Kidney (tissue), 14 donors: Measurements from ENCODE around the gene ALDH1L1. TPM values are rescaled to one million over a fixed set of nuclear protein-coding genes. Genes with fewer than 3 reads are reported as not detected.

Source experiments
- DNase-seq, 5 donors: peaks; one replicate each; pipeline ENCODE4 v3.0.0-alpha.2; 2013 to 2020
- FAIRE-seq: peaks from 2 replicates; lab custom pipeline; 2012; peaks lifted over from hg19 to GRCh38; lab: Jason Lieb, UNC
- H3K27ac ChIP-seq, 2 donors: one replicate each; pipeline ENCODE4 v1.7.0; 2013; ENCODE audit warnings: low read depth in 2 of 2, low read length in 2 of 2, inconsistent platforms in 1 of 2
- H3K27me3 ChIP-seq: one replicate; pipeline ENCODE4 v1.7.1; 2013; ENCODE audit warnings: low read length, inconsistent platforms; ENCODE audit not compliant: control insufficient read depth, insufficient read depth
- H3K36me3 ChIP-seq, 3 donors: one replicate each; pipeline versions ENCODE4 v1.7.0 to v1.7.1; 2013; ENCODE audit warnings: low read length in 3 of 3, control low read depth in 1 of 3, inconsistent platforms in 1 of 3; ENCODE audit not compliant: insufficient read depth in 3 of 3, control insufficient read depth in 2 of 3
- H3K4me1 ChIP-seq, 3 donors: one replicate each; pipeline versions ENCODE4 v1.7.0 to v1.7.1; 2013; ENCODE audit warnings: low read length in 3 of 3, inconsistent platforms in 1 of 3, low read depth in 1 of 3; ENCODE audit not compliant: control insufficient read depth in 2 of 3, insufficient read depth in 2 of 3
- H3K4me3 ChIP-seq, 3 donors: one replicate each; pipeline versions ENCODE4 v1.7.0 to v1.8.1; 2013; ENCODE audit warnings: low read length in 3 of 3, control low read depth in 1 of 3, inconsistent platforms in 1 of 3
- H3K9ac ChIP-seq, 3 donors: one replicate each; pipeline versions ENCODE4 v1.7.0 to v1.7.1; 2013; ENCODE audit warnings: low read length in 3 of 3, control low read depth in 1 of 3, inconsistent platforms in 1 of 3
- H3K9me3 ChIP-seq, 3 donors: one replicate each; pipeline versions ENCODE4 v1.7.0 to v1.7.1; 2013; ENCODE audit warnings: low read length in 3 of 3, control low read depth in 1 of 3, inconsistent platforms in 1 of 3; ENCODE audit not compliant: control insufficient read depth in 2 of 3, insufficient read depth in 1 of 3
- intact Hi-C: fragments of 100-400 bp; cut with DNase I; formaldehyde crosslinking; loops from one replicate; pipeline ENCODE4 v1.11.1; 2022
- polyA plus RNA-seq: library from polyadenylated mRNA; stranded (reverse); fragments of 350-450 nt; fragmentation: Illumina TruSeq; extraction: RNeasy Lipid Tissue Mini Kit (QIAGEN cat#74804); gene quantifications from one replicate; pipeline ENCODE4 v1.2.3, GENCODE V29; 2014; ENCODE audit warnings: low read depth, low replicate concordance; ENCODE audit not compliant: insufficient read depth
- total RNA-seq: library from RNA; stranded (reverse); fragmentation: NEBNext Ultra II Directional; extraction: Animal tissue kit (Norgen Biotek cat#: 25700); gene quantifications from one replicate; pipeline ENCODE4 v1.2.1, GENCODE V29; 2021
- TF ChIP-seq, protein P1 (sequence below): IDR thresholded peaks from 3 replicates; pipeline ENCODE4 v1.5.1; 2012; ENCODE audit warnings: mild to moderate bottlenecking, moderate library complexity, borderline replicate concordance; ENCODE audit not compliant: insufficient read depth; ENCODE audit errors: extremely low read depth
- donor health status: control.
- donor health status: control.
- donor health status: control.
- donor health status: control.
- donor health status: control.
- donor health status: DM: yes; HTN: yes; CAD: no.
- donor health status: Normal renal cell carcinoma (clear cell type).

The ALDH1L1 gene
- total and polyA plus RNA-seq, 2 donors from 2014 or later = 60.0 to 199 TPM

GRCh38 chr3:126053949-126054569 lies 126.3 kb downstream of the ALDH1L1 start:
- Histone ChIP-seq H3K27ac (no peak overlapping the region), H3K9ac (no peak overlapping the region), H3K27me3 (no peaks in the 10 kb centered on the region), H3K4me3 (no peak overlapping the region), H3K36me3 (no peaks in the 10 kb centered on the region), H3K9me3 (no peaks in the 10 kb centered on the region), H3K4me1 (peaks cover 0 to 3% (median 0%) of the 10 kb centered on the region in 3 donors)
- intact Hi-C loops = no loop called here
- FAIRE-seq = no peak
- DNase-seq = no peak
- TF ChIP-seq, protein P1, sequence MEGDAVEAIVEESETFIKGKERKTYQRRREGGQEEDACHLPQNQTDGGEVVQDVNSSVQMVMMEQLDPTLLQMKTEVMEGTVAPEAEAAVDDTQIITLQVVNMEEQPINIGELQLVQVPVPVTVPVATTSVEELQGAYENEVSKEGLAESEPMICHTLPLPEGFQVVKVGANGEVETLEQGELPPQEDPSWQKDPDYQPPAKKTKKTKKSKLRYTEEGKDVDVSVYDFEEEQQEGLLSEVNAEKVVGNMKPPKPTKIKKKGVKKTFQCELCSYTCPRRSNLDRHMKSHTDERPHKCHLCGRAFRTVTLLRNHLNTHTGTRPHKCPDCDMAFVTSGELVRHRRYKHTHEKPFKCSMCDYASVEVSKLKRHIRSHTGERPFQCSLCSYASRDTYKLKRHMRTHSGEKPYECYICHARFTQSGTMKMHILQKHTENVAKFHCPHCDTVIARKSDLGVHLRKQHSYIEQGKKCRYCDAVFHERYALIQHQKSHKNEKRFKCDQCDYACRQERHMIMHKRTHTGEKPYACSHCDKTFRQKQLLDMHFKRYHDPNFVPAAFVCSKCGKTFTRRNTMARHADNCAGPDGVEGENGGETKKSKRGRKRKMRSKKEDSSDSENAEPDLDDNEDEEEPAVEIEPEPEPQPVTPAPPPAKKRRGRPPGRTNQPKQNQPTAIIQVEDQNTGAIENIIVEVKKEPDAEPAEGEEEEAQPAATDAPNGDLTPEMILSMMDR = no peak

Other genes starting within 250 kb of the ALDH1L1 start
- gene ROPN1B, start 211.4 kb downstream of the ALDH1L1 start, total RNA-seq = not detected
- gene ROPN1B, start 211.4 kb downstream of the ALDH1L1 start, polyA plus RNA-seq = not detected
- 74.3 TPM for gene SLC41A3, start 96.5 kb downstream of the ALDH1L1 start, total RNA-seq
- gene SLC41A3, start 96.5 kb downstream of the ALDH1L1 start, polyA plus RNA-seq = 31.6 TPM
- 22.9 TPM for gene KLF15, start 176.8 kb upstream of the ALDH1L1 start, total RNA-seq
- 30.0 TPM for gene KLF15, start 176.8 kb upstream of the ALDH1L1 start, polyA plus RNA-seq
- not detected for gene CFAP100, start 214.3 kb upstream of the ALDH1L1 start, total RNA-seq
- gene CFAP100, start 214.3 kb upstream of the ALDH1L1 start, polyA plus RNA-seq = 0.60 TPM